Putamen (tissue), 1 donor: ENCODE results near the gene STK32A.

Experiments
- DNase-seq: peaks from one replicate; pipeline ENCODE4 v3.0.0-alpha.2; 2016; ENCODE audit warnings: low spot score

STK32A gene

GRCh38 chr5:147426640-147427327 lies 192.0 kb downstream of the STK32A start:
- DNase-seq: no peak

- DNase-seq: no peak
Measured at GRCh38 chr5:147427521-147428401, 192.9 kb downstream of the STK32A start.

GRCh38 chr5:147430628-147431027 lies 195.8 kb downstream of the STK32A start:
- DNase-seq: no peak

- DNase-seq: no peak
Measured at GRCh38 chr5:147431586-147431985, 196.8 kb downstream of the STK32A start.

GRCh38 chr5:147432323-147432722 lies 197.5 kb downstream of the STK32A start:
- no peak for DNase-seq

- DNase-seq: no peak
Measured at GRCh38 chr5:147434049-147434448, 199.2 kb downstream of the STK32A start.

GRCh38 chr5:147436596-147436995 lies 201.8 kb downstream of the STK32A start:
- DNase-seq: no peak

- DNase-seq: no peak
Measured at GRCh38 chr5:147437161-147437596, 202.4 kb downstream of the STK32A start.
